OCI-LY1 (cell line): Measurements from ENCODE around the gene UGT1A9.

Experiments used
- CTCF ChIP-seq: fragments of 200-600 bp; sonication (generic), shearing (Covaris generic); IDR thresholded peaks from 2 replicates; pipeline ENCODE4 v1.5.1; 2017; ENCODE audit warnings: mild to moderate bottlenecking, antibody characterized with exemption, low read length, moderate library complexity, mixed read lengths
- EZH2 ChIP-seq: fragments of 200-600 bp; sonication (generic), shearing (Covaris generic); IDR thresholded peaks from 2 replicates; pipeline ENCODE4 v1.8.0; 2017; ENCODE audit warnings: borderline replicate concordance, mixed run types, mild to moderate bottlenecking, antibody characterized with exemption, low read length, moderate library complexity, mixed read lengths

GRCh38 chr2:233793465-233794127 is 121.9 kb downstream of the UGT1A9 start:
- TF ChIP-seq EZH2 (no peak), CTCF (no peak)
